GM12865 (cell line): Measurements from ENCODE around the gene ST6GALNAC3.

Source experiments
- DNase-seq: peaks from one replicate; pipeline ENCODE4 v3.0.0; 2010; ENCODE audit warnings: low read depth
- H3K4me3 ChIP-seq: 2 replicates; pipeline ENCODE4 v1.5.1; 2011; ENCODE audit warnings: mild to moderate bottlenecking, low read depth, low read length, control low read depth
- TF ChIP-seq, protein P1 (sequence below): IDR thresholded peaks from 2 replicates; pipeline ENCODE4 v1.5.1; 2011; ENCODE audit warnings: low read length, control low read depth, low read depth, inconsistent platforms; ENCODE audit not compliant: insufficient read depth; ENCODE audit errors: missing control alignments

Gene ST6GALNAC3

DNA sequence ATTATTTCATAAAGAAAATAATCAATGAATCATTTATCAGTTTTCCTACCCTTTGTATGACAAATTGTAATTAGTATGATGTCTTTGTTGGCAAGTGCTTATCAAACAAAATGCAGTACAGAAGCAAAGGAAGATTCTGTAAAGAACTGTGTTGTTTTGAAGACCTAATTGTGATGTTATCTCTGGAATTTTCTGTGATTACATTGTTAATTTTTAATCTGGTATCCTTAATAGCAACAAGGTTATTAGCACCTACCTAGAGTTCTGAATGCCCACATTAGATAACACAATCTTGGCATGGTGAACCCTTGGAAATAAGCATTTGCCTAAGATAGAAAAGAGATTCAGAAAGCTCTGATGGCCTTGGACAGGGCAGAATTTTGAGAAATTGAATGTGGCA is 518.6 kb downstream of the ST6GALNAC3 start:
- TF ChIP-seq, protein P1, sequence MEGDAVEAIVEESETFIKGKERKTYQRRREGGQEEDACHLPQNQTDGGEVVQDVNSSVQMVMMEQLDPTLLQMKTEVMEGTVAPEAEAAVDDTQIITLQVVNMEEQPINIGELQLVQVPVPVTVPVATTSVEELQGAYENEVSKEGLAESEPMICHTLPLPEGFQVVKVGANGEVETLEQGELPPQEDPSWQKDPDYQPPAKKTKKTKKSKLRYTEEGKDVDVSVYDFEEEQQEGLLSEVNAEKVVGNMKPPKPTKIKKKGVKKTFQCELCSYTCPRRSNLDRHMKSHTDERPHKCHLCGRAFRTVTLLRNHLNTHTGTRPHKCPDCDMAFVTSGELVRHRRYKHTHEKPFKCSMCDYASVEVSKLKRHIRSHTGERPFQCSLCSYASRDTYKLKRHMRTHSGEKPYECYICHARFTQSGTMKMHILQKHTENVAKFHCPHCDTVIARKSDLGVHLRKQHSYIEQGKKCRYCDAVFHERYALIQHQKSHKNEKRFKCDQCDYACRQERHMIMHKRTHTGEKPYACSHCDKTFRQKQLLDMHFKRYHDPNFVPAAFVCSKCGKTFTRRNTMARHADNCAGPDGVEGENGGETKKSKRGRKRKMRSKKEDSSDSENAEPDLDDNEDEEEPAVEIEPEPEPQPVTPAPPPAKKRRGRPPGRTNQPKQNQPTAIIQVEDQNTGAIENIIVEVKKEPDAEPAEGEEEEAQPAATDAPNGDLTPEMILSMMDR: no peak
- no peak overlapping the region for H3K4me3 ChIP-seq
- DNase-seq: no peak

DNA sequence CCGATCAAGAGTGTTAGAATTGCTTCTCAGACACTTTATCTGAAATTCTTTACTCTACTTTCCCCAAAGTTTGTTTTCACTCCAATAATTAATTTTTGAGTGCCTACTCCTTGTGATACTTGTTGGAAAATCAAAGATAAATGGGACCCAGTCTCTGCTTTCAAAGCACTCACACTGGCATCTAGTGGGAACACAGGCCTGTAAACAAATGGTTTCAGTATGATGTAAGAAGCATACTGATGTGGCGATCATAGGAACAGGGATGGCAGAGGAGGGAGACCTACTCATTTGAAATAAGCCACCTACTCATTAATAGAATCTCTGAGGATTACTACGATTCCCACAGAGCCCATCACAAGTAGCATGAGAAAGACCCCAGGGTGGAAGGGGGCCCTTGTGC is 519.1 kb downstream of the ST6GALNAC3 start:
- TF ChIP-seq, protein P1: no peak
- no peak for DNase-seq
- H3K4me3 ChIP-seq: no peak overlapping the region

DNA sequence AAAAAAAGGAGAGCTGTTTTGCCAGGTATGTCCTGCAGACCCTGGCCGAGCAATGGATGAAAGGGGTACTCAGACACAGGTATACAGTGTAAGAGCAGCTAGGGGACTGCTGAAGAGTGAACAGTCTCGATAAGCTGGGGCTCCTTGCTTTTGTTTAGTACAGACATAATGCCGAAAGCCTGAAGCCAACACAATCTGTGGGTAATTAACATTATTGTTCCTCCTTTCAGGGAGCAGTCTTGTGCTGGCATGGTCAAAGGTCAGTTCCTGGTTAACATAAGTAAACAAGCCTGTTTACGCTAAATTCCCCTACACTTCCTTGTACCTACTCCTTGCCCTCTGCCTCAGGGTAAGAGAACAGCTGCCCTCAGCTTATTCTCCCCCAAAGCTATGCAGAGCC is 520.5 kb downstream of the ST6GALNAC3 start:
- TF ChIP-seq, protein P1: no peak
- no peak for DNase-seq
- H3K4me3 ChIP-seq: no peak overlapping the region

DNA sequence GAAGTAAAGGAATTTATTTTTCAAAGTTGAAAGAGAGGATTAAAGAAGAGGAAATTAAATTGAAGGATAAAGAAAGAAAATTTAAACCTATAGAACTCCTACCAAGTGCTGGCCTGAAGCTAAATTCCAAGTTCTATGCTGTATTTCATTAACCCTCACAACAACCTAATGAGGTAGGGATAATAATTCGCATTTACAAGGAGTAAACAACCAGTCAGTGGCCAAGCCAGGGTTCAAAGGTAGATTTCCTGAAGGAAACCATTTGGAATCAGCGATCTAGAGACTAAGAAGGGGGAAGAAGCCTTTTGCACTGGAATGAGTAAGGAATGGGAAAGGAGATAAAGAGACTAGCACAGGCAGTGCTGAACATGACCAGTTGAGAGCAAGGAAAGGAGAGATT is 526.9 kb downstream of the ST6GALNAC3 start:
- TF ChIP-seq, protein P1: no peak
- no peak overlapping the region for H3K4me3 ChIP-seq
- DNase-seq: no peak

DNA sequence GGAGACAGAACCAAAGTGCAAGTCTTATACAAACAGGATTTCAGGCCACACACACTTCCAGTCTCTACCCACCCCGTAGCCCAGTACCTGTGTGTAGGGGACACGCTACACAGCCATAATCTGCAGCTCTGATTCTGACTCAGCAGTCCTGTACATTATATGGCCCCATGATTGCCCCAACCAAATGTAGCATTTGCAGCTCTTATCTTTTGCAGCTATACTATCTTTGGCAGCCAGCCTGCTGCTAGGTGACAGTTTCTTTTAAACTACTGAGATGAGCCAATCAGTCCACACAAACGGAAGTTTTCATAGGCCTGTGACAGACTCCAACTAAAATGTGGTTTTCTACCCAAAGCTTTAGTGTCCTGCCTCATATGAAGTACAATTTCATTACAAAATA is 533.2 kb downstream of the ST6GALNAC3 start:
- TF ChIP-seq, protein P1: no peak
- DNase-seq: no peak
- H3K4me3 ChIP-seq: no peak overlapping the region

DNA sequence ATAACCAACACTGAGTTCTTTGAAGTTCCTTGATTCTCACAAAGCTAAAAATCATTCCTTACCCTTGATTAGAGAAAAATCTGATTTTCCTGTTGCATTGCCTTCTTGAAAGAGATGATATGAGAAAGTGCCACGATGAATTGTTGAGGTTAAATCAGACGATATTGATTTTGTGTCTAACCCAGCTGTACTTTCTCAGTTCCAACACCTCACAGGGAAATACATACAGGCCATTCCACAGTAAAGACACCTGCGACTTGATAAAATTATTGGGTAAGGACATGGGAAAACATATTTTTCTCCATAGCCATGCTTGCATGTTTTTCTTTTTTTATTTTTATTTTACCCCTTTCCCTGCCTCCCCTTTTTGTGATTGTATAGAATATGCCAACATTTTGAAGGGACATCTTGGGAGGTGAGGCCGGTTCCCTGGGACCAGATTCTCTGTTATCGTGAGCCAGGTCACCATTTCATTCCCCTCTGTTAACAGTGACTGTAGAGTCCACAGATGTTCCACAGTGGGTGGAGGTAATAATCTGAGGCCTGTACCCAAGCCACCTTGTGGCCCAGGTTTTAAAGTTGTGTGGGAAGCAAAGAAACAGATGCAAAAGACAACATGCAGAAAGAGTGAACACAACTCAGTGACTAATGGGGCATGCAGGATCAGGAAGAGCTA is 537.4 kb downstream of the ST6GALNAC3 start:
- H3K4me3 ChIP-seq: no peak overlapping the region

DNA sequence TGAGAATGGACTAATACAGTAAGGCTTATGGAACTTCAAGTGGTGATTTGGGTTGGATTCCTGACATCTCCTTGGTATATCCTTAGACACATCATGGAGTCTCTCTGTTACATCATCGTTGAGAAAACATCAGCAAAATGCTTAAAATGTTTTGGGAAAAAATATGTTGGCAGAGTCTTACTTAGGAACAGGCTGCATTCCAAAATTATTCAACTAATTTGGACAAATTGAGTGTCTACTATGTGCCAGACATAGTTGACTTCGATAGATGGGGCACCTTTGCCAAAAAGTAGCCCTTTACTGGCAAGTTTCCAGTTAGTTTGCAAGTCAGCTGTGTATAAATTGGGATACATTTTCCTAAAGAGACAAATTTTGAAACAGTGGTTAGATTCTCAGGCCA is 539.3 kb downstream of the ST6GALNAC3 start:
- DNase-seq: no peak
- H3K4me3 ChIP-seq: no peak overlapping the region
- TF ChIP-seq, protein P1: no peak

More for the DNA sequence above, 537.4 kb downstream of the ST6GALNAC3 start:
- TF ChIP-seq, protein P1: no peak
- DNase-seq: no peak
